ENCODE results near the gene TMOD1.
A peak's percentile ranks its signal among the peaks of the same experiment; 100 is the strongest.
"Not testable (repeated sequence)": the region's sequence is repeated elsewhere in the genome, so short reads cannot be mapped to it uniquely, and the experiment has no call there.

The TMOD1 gene

GRCh38 chr9:97571664-97572063, 70.2 kb downstream of the TMOD1 start:
- DNase-seq, result no peak

- no peak for DNase-seq
These were observed 70.9 kb downstream of the TMOD1 start for GRCh38 chr9:97572196-97572891.

GRCh38 chr9:97572892-97573365, 71.5 kb downstream of the TMOD1 start:
- no peak for DNase-seq

- DNase-seq, result no peak
These were observed 72.1 kb downstream of the TMOD1 start for GRCh38 chr9:97573482-97574073.

- DNase-seq, result not testable (repeated sequence)
These were observed 72.7 kb downstream of the TMOD1 start for GRCh38 chr9:97574101-97574571.

- peak; percentile 47 for DNase-seq
These were observed 73.6 kb downstream of the TMOD1 start for GRCh38 chr9:97574921-97575672.

GRCh38 chr9:97575673-97576200, 74.3 kb downstream of the TMOD1 start:
- DNase-seq, result no peak

GRCh38 chr9:97577051-97577450, 75.6 kb downstream of the TMOD1 start:
- DNase-seq, result no peak

- DNase-seq, result no peak
These were observed 77.4 kb downstream of the TMOD1 start for GRCh38 chr9:97578846-97579245.

- no peak for DNase-seq
These were observed 78.4 kb downstream of the TMOD1 start for GRCh38 chr9:97579914-97580313.

- not testable (repeated sequence) for DNase-seq
These were observed 80.1 kb downstream of the TMOD1 start for GRCh38 chr9:97581590-97581989.

GRCh38 chr9:97584778-97585177, 83.3 kb downstream of the TMOD1 start:
- DNase-seq, result not testable (repeated sequence)

- not testable (repeated sequence) for DNase-seq
These were observed 85.4 kb downstream of the TMOD1 start for GRCh38 chr9:97586909-97587308.

- DNase-seq, result no peak
These were observed 90.1 kb downstream of the TMOD1 start for GRCh38 chr9:97591535-97591934.

GRCh38 chr9:97592126-97592525, 90.7 kb downstream of the TMOD1 start:
- no peak for DNase-seq

- DNase-seq, result no peak
These were observed 92.5 kb downstream of the TMOD1 start for GRCh38 chr9:97593960-97594359.

- no peak for DNase-seq
These were observed 93.0 kb downstream of the TMOD1 start for GRCh38 chr9:97594381-97594921.

- no peak for DNase-seq
These were observed 95.4 kb downstream of the TMOD1 start for GRCh38 chr9:97596906-97597305.

- DNase-seq, result peak; percentile 52
These were observed 97.2 kb downstream of the TMOD1 start for GRCh38 chr9:97598461-97599288.

GRCh38 chr9:97599314-97599846, 97.9 kb downstream of the TMOD1 start:
- DNase-seq, result no peak

GRCh38 chr9:97600531-97601227, 99.2 kb downstream of the TMOD1 start:
- DNase-seq, result no peak
